GM18951 (cell line): ENCODE data around the gene SLC10A7.

Source experiments
- POLR2A ChIP-seq: IDR thresholded peaks from 4 replicates; pipeline ENCODE4 v1.6.1; 2011; ENCODE audit warnings: mild to moderate bottlenecking; ENCODE audit not compliant: insufficient read length, insufficient read depth; ENCODE audit errors: extremely low read depth
- in situ Hi-C: fragments of 300-500 bp; cut with MboI; formaldehyde crosslinking; loops from one replicate; pipeline ENCODE4 v1.12.0; 2022; ENCODE audit warnings: low sequenced_read_pairs, mixed read lengths, inconsistent platforms; ENCODE audit not compliant: unreplicated experiment

SLC10A7 gene

GRCh38 chr4:146285037-146285436, 236.7 kb downstream of the SLC10A7 start:
- in situ Hi-C loops, result no loop called here
- no peak for TF ChIP-seq POLR2A

- in situ Hi-C loops, result no loop called here
- TF ChIP-seq POLR2A, result no peak
Observed at GRCh38 chr4:146283758-146284651, 237.7 kb downstream of the SLC10A7 start.

- no peak for TF ChIP-seq POLR2A
- in situ Hi-C loops, result no loop called here
Observed at GRCh38 chr4:146282657-146283056, 239.1 kb downstream of the SLC10A7 start.

GRCh38 chr4:146278986-146279385, 242.8 kb downstream of the SLC10A7 start:
- in situ Hi-C loops, result loop anchor here (10.0 kb wide), 1 partner anchor 46 kb away; no protein-coding TSS in a partner anchor
- no peak for TF ChIP-seq POLR2A

GRCh38 chr4:146275370-146275769, 246.4 kb downstream of the SLC10A7 start:
- in situ Hi-C loops, result loop anchor here (10.0 kb wide), 1 partner anchor 49 kb away; no protein-coding TSS in a partner anchor
- no peak for TF ChIP-seq POLR2A

GRCh38 chr4:146274774-146275173, 247.0 kb downstream of the SLC10A7 start:
- in situ Hi-C loops, result loop anchor here (10.0 to 25.0 kb wide), 2 partner anchors 50 to 813 kb away; no protein-coding TSS in a partner anchor
- no peak for TF ChIP-seq POLR2A

- in situ Hi-C loops, result loop anchor here (10.0 to 25.0 kb wide), 2 partner anchors 51 to 814 kb away; no protein-coding TSS in a partner anchor
- peak; percentile 43 for TF ChIP-seq POLR2A
Observed at GRCh38 chr4:146273204-146273901, 248.4 kb downstream of the SLC10A7 start.

GRCh38 chr4:146271466-146271865, 250.3 kb downstream of the SLC10A7 start:
- no peak for TF ChIP-seq POLR2A
- in situ Hi-C loops, result loop anchor here (10.0 to 25.0 kb wide), 2 partner anchors 53 to 816 kb away; no protein-coding TSS in a partner anchor

- in situ Hi-C loops, result loop anchor here (25.0 kb wide), 1 partner anchor 818 kb away; no protein-coding TSS in a partner anchor
- TF ChIP-seq POLR2A, result no peak
Observed at GRCh38 chr4:146269228-146269653, 252.5 kb downstream of the SLC10A7 start.

GRCh38 chr4:146267826-146268225, 253.9 kb downstream of the SLC10A7 start:
- TF ChIP-seq POLR2A, result no peak
- in situ Hi-C loops, result loop anchor here (25.0 kb wide), 1 partner anchor 819 kb away; no protein-coding TSS in a partner anchor

- in situ Hi-C loops, result loop anchor here (25.0 kb wide), 1 partner anchor 821 kb away; no protein-coding TSS in a partner anchor
- TF ChIP-seq POLR2A, result no peak
Observed at GRCh38 chr4:146265950-146266490, 255.7 kb downstream of the SLC10A7 start.

GRCh38 chr4:146263793-146264192, 257.9 kb downstream of the SLC10A7 start:
- TF ChIP-seq POLR2A, result no peak
- in situ Hi-C loops, result loop anchor here (25.0 kb wide), 1 partner anchor 824 kb away; no protein-coding TSS in a partner anchor

GRCh38 chr4:146261041-146261440, 260.7 kb downstream of the SLC10A7 start:
- no peak for TF ChIP-seq POLR2A
- in situ Hi-C loops, result loop anchor here (25.0 kb wide), 1 partner anchor 826 kb away; no protein-coding TSS in a partner anchor
